Activated naive CD8-positive, alpha-beta T cell (primary cell): ENCODE results near the gene FSD2.
"Not testable (repeated sequence)": the region's sequence is repeated elsewhere in the genome, so short reads cannot be mapped to it uniquely, and the experiment has no call there.

Experiments
- H3K27ac Mint-ChIP-seq: one replicate; pipeline ENCODE4 v1.8.0; 2021; ENCODE audit warnings: mixed read lengths
- H3K27me3 Mint-ChIP-seq: one replicate; pipeline ENCODE4 v1.8.0; 2021; ENCODE audit warnings: mixed read lengths
- H3K36me3 Mint-ChIP-seq: one replicate; pipeline ENCODE4 v1.8.0; 2021; ENCODE audit warnings: mixed read lengths
- H3K4me1 Mint-ChIP-seq: one replicate; pipeline ENCODE4 v1.8.0; 2021; ENCODE audit warnings: low read depth, mixed read lengths
- H3K4me3 Mint-ChIP-seq: one replicate; pipeline ENCODE4 v1.8.0; 2021; ENCODE audit warnings: mild to moderate bottlenecking, mixed read lengths
- H3K9me3 Mint-ChIP-seq: one replicate; pipeline ENCODE4 v1.8.0; 2021; ENCODE audit warnings: low read depth, mixed read lengths

FSD2 gene

DNA sequence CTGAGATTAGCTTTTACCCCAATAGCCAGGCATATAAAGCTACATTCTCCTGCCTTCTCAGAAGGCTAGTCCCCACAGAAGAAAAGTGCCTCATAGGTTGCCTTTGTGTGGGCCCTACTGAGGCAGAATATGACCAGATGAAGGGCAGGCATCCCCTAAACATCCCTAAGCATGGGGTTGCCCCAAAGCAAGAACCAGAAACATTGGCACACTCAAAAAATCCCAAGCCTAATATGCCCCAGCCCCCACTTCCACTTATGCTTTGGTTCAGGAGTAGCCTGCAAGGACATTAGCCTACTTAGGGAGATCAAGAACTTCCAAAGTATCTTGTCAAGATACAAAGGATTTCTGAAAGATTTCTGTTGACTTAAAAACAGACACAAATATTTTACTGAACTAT, 33.3 kb upstream of the FSD2 start:
- H3K27ac Mint-ChIP-seq = no peak overlapping the region
- H3K4me3 Mint-ChIP-seq = no peak overlapping the region
- no peaks in the 10 kb centered on the region for H3K4me1 Mint-ChIP-seq
- H3K36me3 Mint-ChIP-seq = peaks cover 19% of the 10 kb centered on the region
- no peaks in the 10 kb centered on the region for H3K9me3 Mint-ChIP-seq
- no peaks in the 10 kb centered on the region for H3K27me3 Mint-ChIP-seq

DNA sequence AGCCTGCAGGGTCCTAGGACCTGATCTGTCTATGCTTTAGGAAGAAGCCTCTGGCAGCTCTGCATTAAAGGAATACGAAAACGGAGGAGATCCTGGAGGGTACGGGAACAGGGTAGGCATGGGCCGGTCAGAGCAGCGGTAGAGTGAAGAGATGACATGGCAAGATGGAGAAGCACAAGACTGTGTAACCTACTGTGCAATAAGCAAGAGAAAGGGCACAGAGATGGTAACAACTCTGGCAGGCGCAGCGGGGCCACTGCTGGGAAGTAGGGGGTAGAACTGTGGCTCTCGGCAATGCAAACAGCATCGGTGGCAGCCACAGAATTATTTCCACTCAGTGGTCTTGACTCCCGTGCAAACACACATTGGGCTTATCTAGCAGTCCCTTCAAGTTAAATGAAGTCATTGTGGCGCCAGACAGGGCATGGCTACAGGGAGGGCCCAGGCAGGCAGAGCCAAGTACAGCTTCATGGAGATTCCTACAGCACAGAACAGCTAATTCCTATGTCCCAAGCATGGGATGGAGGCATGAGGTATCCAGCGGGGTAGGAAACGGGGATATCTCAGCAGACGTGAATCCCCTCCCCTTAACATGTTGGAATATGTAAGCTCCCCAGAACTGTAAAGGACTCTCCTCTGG, 32.3 kb upstream of the FSD2 start:
- Mint-ChIP-seq H3K27ac (no peak overlapping the region), H3K4me3 (no peak overlapping the region), H3K9me3 (no peaks in the 10 kb centered on the region), H3K27me3 (no peaks in the 10 kb centered on the region), H3K4me1 (peaks cover 1% of the 10 kb centered on the region), H3K36me3 (peaks cover 21% of the 10 kb centered on the region)

- peaks cover 25% of the 10 kb centered on the region for H3K4me1 Mint-ChIP-seq
- H3K4me3 Mint-ChIP-seq = no peak overlapping the region
- H3K9me3 Mint-ChIP-seq = no peaks in the 10 kb centered on the region
- H3K36me3 Mint-ChIP-seq = peaks cover 30% of the 10 kb centered on the region
- H3K27me3 Mint-ChIP-seq = no peaks in the 10 kb centered on the region
- H3K27ac Mint-ChIP-seq = no peak overlapping the region
Observed at GRCh38 chr15:82835391-82835917, 29.6 kb upstream of the FSD2 start.

GRCh38 chr15:82833362-82833682, 27.5 kb upstream of the FSD2 start:
- no peak overlapping the region for H3K4me3 Mint-ChIP-seq
- H3K27me3 Mint-ChIP-seq = no peaks in the 10 kb centered on the region
- no peaks in the 10 kb centered on the region for H3K9me3 Mint-ChIP-seq
- H3K36me3 Mint-ChIP-seq = peaks cover 30% of the 10 kb centered on the region
- H3K4me1 Mint-ChIP-seq = peaks cover 29% of the 10 kb centered on the region
- H3K27ac Mint-ChIP-seq = peak overlapping the region; percentile 90

- Mint-ChIP-seq H3K36me3 (peaks cover 30% of the 10 kb centered on the region), H3K4me3 (peak overlapping the region; percentile 71), H3K4me1 (peaks cover 29% of the 10 kb centered on the region), H3K27me3 (no peaks in the 10 kb centered on the region), H3K9me3 (no peaks in the 10 kb centered on the region), H3K27ac (peak overlapping the region; percentile 90)
Observed at GRCh38 chr15:82832601-82833361, 26.9 kb upstream of the FSD2 start.

GRCh38 chr15:82831894-82832600, 26.2 kb upstream of the FSD2 start:
- H3K27me3 Mint-ChIP-seq = no peaks in the 10 kb centered on the region
- peak overlapping the region; percentile 90 for H3K27ac Mint-ChIP-seq
- peak overlapping the region; percentile 71 for H3K4me3 Mint-ChIP-seq

GRCh38 chr15:82830427-82831173, 24.7 kb upstream of the FSD2 start:
- Mint-ChIP-seq H3K27me3 (no peaks in the 10 kb centered on the region), H3K36me3 (peaks cover 25% of the 10 kb centered on the region), H3K9me3 (no peaks in the 10 kb centered on the region), H3K4me3 (no peak overlapping the region), H3K27ac (no peak overlapping the region), H3K4me1 (peaks cover 29% of the 10 kb centered on the region)

More at GRCh38 chr15:82831894-82832600, 26.2 kb upstream of the FSD2 start:
- peaks cover 29% of the 10 kb centered on the region for H3K36me3 Mint-ChIP-seq
- H3K9me3 Mint-ChIP-seq = no peaks in the 10 kb centered on the region
- H3K4me1 Mint-ChIP-seq = peaks cover 29% of the 10 kb centered on the region

DNA sequence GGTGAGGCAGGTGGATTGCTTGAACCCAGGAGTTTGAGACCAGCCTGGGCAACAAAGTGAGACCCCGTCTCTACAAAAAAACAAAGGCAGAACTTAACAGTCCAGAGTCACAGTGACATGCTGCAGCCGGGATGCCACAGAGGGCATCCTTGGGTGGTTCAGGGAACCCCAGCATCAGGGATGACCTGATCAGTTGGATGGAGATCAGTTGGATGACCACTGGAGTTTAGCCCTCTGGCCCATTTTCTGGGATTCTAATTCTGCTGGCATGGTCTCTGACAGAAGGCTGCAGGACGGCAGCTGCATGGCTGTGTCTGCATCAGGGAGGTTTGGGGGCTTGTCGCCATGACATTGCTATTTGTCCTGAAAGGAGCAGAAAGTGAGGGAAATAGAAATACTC, 23.4 kb upstream of the FSD2 start:
- Mint-ChIP-seq H3K4me1 (peaks cover 29% of the 10 kb centered on the region), H3K27ac (no peak overlapping the region), H3K9me3 (no peaks in the 10 kb centered on the region), H3K4me3 (no peak overlapping the region), H3K36me3 (peaks cover 22% of the 10 kb centered on the region), H3K27me3 (no peaks in the 10 kb centered on the region)

- Mint-ChIP-seq H3K4me3 (no peak overlapping the region), H3K4me1 (peaks cover 26% of the 10 kb centered on the region), H3K9me3 (no peaks in the 10 kb centered on the region), H3K27ac (no peak overlapping the region), H3K27me3 (no peaks in the 10 kb centered on the region), H3K36me3 (peaks cover 19% of the 10 kb centered on the region)
Observed at GRCh38 chr15:82828075-82828474, 22.2 kb upstream of the FSD2 start.

GRCh38 chr15:82823049-82823448, 17.2 kb upstream of the FSD2 start:
- Mint-ChIP-seq H3K36me3 (peaks cover 16% of the 10 kb centered on the region), H3K27me3 (no peaks in the 10 kb centered on the region), H3K27ac (no peak overlapping the region), H3K9me3 (no peaks in the 10 kb centered on the region), H3K4me3 (no peak overlapping the region), H3K4me1 (peaks cover 6% of the 10 kb centered on the region)

- not testable (repeated sequence) for H3K27ac Mint-ChIP-seq, H3K9me3 Mint-ChIP-seq, H3K4me3 Mint-ChIP-seq, H3K27me3 Mint-ChIP-seq
- Mint-ChIP-seq H3K36me3 (peaks cover 16% of the 10 kb centered on the region), H3K4me1 (peaks cover 11% of the 10 kb centered on the region)
Observed at GRCh38 chr15:82821851-82822250, 16.0 kb upstream of the FSD2 start.

DNA sequence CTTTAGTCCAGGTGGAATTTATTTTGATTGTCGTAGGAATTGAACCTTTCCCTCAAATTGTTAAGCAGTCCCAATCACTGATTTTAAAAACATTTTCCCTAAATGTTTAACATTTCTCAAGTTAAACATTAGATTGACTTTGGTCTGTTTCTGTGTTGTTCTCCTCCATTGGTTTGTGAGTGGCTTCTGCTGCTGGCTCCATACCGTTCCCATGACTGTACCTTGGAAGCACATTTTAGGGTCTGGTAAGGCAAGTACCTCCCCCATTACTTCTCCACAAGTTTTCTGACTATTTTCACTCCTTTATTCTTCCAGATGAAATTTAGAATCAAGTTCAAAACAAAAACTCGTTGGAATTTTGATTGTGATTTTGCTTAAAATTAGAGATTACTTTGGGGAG, 15.5 kb upstream of the FSD2 start:
- Mint-ChIP-seq H3K36me3 (peaks cover 20% of the 10 kb centered on the region), H3K4me1 (peaks cover 13% of the 10 kb centered on the region)
- H3K9me3 Mint-ChIP-seq, H3K27ac Mint-ChIP-seq, H3K27me3 Mint-ChIP-seq, H3K4me3 Mint-ChIP-seq: not testable (repeated sequence)

DNA sequence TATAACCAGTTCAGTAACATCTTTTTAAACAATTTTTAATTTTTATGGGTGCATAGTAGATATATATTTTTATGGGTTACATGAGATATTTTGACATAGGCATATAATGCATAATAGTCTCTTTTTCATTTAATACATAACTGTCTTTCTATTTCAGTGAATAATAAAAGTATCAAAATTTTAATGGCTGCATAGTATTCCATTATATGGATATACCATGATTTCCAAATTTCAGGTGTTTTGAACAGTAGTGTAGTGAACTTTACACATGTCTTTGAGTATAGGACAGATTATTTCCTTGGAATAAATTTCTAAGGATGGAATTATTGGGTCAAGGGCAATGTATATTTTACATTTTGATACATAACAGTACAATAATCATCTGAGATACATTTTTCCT, 14.3 kb upstream of the FSD2 start:
- Mint-ChIP-seq H3K27me3 (no peaks in the 10 kb centered on the region), H3K4me3 (no peak overlapping the region), H3K36me3 (peaks cover 24% of the 10 kb centered on the region), H3K9me3 (no peaks in the 10 kb centered on the region), H3K27ac (no peak overlapping the region), H3K4me1 (peaks cover 22% of the 10 kb centered on the region)

DNA sequence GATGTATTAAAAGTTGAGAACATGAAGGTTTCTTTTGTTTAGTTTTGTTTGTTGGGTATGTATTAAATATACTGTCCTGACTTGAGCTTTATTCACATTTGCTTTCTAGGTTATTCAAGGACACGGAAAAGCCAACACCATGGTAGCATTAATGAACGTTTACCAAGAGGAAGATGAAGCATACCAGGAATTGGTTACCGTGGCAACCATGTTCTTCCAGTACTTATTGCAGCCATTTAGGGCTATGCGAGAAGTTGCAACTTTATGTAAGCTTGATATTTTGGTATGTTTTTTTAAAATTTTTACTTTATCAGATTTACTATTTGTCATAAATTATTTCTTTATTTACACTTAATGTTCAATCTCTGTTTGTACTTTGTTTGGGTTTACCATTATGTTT, 7.1 kb upstream of the FSD2 start:
- Mint-ChIP-seq H3K9me3 (no peaks in the 10 kb centered on the region), H3K27me3 (no peaks in the 10 kb centered on the region), H3K36me3 (peaks cover 20% of the 10 kb centered on the region), H3K27ac (peak overlapping the region; percentile 80), H3K4me3 (peak overlapping the region; percentile 96), H3K4me1 (peaks cover 60% of the 10 kb centered on the region)
